HG03066 (cell line): Measurements from ENCODE around the gene BRSK2.

Source experiments
- ATAC-seq: cut with Tn5 transposase; IDR thresholded peaks from one replicate; pipeline ENCODE4 v1.9.1; 2021; ENCODE audit warnings: low read depth; ENCODE audit not compliant: unreplicated experiment

BRSK2 gene

GRCh38 chr11:1490651-1491050, 100.9 kb downstream of the BRSK2 start:
- ATAC-seq, result no peak

DNA sequence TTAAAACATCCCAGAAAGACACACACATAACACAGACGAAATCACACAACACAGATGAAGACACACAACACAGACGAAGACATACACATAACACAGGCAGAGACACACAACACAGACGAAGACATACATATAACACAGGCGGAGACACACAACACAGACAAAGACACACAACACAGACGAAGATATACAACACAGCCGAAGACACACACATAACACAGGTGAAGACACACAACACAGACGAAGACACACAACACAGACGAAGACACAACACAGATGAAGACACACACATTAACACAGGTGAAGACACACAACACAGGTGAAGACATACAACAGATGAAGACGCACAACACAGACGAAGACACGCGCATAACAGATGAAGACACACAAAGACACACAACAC, 101.6 kb downstream of the BRSK2 start:
- no peak for ATAC-seq

- no peak for ATAC-seq
Measured at GRCh38 chr11:1493650-1494244, 104.0 kb downstream of the BRSK2 start.

DNA sequence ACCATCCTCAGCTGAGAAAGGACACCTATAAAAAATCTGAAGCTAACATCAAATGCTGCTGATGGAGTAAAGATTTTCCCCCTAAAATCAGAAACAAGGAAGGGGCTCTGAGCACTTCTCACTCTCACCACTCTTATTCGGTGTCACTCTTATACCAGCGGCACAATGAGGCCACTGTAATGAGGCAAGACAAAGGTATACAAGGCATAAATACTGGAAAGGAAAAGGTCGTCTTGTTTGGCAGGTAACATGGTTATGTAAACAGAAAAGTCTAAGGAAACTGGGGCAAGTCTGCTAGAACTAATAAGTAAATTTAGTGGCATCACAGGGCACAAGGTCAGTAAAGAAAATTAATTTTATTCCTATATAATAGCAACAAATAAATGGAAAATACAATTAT, 104.9 kb downstream of the BRSK2 start:
- no peak for ATAC-seq

DNA sequence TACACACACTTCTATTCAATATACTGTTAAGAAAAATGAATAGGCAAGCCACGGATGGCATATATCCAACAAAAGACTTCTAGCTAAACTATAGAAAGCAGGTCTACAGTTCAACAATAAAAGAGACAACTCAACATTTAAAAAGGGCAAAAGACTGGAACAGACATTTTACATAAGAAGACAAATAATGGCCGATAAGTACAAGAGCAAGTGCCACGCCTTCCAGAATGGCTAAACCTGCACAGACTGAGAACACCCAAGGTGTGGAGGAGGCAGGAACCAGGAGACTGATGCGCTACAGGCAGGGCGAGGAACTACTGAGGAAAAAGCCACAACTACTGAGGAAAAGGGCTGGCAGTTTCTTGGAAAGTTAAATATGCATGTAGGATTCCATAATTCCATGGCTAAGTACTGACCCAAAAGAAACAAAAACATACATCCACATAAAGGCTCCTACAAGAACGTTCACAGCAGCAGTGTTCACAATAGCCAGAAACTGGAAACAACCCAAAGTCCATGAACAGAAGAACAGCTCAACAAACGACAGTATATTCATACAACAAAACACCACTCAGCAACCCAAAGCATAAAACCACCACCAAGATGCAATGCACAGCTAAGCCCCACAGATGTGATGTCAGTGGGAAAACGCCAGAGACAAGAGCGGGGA, 106.5 kb downstream of the BRSK2 start:
- no peak for ATAC-seq

DNA sequence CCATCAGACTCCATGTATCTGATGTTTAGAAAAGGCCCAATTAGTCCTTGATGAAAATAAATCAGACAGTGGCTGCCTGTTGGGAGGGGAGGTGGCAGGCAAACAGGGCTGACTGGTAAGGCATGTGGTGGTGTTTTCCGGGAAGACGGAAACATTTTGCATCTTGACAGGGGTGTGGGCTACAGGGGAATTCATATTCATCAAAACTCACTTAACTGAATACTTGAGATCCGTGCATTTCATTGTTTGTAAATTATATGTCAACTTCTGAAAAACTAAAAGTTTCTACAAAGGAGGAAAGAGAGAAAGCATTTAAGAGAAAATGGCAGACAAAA, 107.0 kb downstream of the BRSK2 start:
- no peak for ATAC-seq

- ATAC-seq, result no peak
Measured at GRCh38 chr11:1497600-1497999, 107.9 kb downstream of the BRSK2 start.

GRCh38 chr11:1498262-1498661, 108.5 kb downstream of the BRSK2 start:
- no peak for ATAC-seq

- no peak for ATAC-seq
Measured at GRCh38 chr11:1499261-1499890, 109.6 kb downstream of the BRSK2 start.

GRCh38 chr11:1499899-1500298, 110.2 kb downstream of the BRSK2 start:
- ATAC-seq, result no peak

GRCh38 chr11:1500466-1501420, 111.0 kb downstream of the BRSK2 start:
- ATAC-seq, result no peak

DNA sequence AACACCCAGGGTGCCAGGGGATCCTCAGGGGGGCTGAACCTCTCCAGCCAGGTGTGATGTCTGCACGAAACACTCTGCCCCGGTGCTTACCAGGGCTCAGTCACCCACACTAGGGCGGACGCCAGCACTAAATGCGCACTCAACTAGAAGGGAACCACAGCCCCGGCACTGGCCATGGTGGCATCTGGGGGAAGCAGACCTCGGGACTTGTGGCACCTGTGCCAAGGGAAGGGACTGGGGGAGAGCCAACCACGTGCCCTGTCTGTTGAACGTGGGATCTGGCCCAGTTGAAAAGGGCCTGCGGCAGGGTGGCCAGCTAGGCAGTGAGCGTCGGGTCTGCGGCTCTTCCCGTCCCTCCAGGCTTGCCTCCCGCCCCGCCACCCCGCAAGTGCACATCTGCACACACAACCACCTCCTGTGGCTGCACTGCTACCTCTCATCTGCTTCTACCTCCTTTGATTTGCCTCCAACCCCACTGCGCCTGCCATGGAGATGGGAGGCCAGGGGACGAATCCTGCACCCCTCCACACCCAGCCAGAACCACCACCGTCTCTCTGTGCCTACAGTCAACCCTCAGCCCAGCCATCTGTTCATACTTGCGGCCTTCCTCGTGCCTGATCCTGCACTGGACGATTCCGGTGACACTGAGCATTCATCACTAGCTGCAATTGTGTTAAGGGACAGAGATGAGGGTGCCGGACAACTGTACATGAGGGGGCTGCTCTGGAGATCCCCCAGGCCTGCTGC, 111.9 kb downstream of the BRSK2 start:
- ATAC-seq, result no peak

DNA sequence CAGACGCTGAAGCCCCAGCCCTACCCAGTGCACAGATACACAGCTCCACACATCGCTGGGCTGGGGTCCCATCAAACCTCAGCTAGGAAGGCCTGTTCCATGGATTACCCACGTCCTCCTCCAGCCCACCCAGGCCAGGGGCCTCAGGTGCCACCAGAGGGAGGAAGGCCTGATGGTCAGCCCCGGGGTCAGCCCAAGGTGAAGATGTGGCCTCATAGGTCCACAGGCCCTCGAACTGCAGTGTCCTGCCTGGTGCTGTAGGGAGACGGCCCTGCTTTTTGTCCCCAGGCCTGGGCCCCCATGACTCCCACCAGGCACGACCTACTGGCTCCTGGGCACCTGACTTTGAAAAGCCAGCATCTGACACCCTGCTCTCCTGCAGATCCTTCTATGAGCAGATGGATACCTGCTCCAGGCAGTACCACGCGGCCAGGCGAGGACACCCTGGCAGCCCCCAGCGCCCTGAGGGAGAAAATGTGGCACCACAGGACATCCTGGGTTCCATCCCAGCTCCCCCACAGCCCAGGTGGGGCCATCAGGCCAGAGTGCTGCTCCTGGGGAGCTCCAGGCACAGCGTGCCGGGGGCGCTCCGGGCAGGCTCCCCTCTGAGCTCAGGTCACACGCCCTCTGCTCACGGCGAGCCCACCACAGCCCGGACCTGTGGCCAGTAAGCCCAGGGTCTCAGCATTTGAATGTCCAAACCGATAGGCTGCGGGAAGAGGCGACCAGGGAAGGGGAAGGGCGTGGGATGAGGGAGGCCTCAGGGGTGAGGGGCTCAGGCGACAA, 112.6 kb downstream of the BRSK2 start:
- no peak for ATAC-seq

GRCh38 chr11:1502954-1503707, 113.4 kb downstream of the BRSK2 start:
- no peak for ATAC-seq

GRCh38 chr11:1503708-1504104, 114.0 kb downstream of the BRSK2 start:
- no peak for ATAC-seq

GRCh38 chr11:1504138-1504537, 114.4 kb downstream of the BRSK2 start:
- ATAC-seq, result no peak

- ATAC-seq, result no peak
Measured at GRCh38 chr11:1504581-1505290, 115.0 kb downstream of the BRSK2 start.

DNA sequence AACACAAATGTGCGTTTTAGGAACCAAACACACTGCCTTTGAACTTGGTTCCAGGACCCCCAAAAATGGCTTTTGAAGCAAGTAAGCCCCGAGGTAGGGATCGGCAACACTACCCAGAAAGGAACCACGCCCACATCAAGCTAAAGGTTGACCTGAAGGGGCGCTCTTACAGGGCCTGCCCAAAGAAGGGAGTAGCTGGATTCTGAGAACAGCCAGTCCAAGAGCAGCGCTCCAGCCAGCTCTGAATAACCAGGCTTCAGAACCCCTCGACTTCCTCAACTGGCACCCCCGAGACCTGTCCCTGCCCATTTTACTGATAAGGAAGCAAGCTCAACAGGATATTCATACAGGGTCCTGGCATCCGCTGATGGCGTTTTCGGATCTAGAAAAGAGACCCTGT, 115.7 kb downstream of the BRSK2 start:
- no peak for ATAC-seq
